GM12878 (cell line): ENCODE results near the gene RFT1.

ENCODE experiments used
- CREM ChIP-seq: IDR thresholded peaks from 2 replicates; pipeline ENCODE4 v1.6.1; 2014; ENCODE audit warnings: antibody characterized with exemption, low read depth
- CTCF ChIP-seq, 3 experiments: IDR thresholded peaks in 2 of 3; conservative IDR thresholded peaks in 1 of 3; 2 replicates each; pipeline ENCODE4 v1.5.1; 2011; ENCODE audit warnings: low read depth in 3 of 3, low read length in 3 of 3, mild to moderate bottlenecking in 3 of 3, control low read depth in 2 of 3, moderate library complexity in 2 of 3, inconsistent platforms in 1 of 3, mixed read lengths in 1 of 3; ENCODE audit not compliant: control insufficient read depth in 2 of 3, insufficient read depth in 1 of 3; ENCODE audit errors: extremely low read depth in 1 of 3
- EP300 ChIP-seq, 2 experiments: fragments of 150-350 bp in 1 of 2; IDR thresholded peaks; 2 replicates each; pipeline ENCODE4 v1.6.1; 2011 to 2012; ENCODE audit warnings: low read depth in 2 of 2, low read length in 2 of 2, borderline replicate concordance in 1 of 2, improper control_type of control experiment in 1 of 2, inconsistent platforms in 1 of 2; ENCODE audit not compliant: control insufficient read depth in 1 of 2
- FOXM1 ChIP-seq: IDR thresholded peaks from 2 replicates; pipeline ENCODE4 v1.6.1; 2012; ENCODE audit warnings: low read depth, mild to moderate bottlenecking, inconsistent platforms, low read length, moderate library complexity
- PRDM15 ChIP-seq: fragments of 450-650 bp; formaldehyde crosslinking; IDR thresholded peaks from 2 replicates; pipeline ENCODE4 v1.4.0; 2020; ENCODE audit warnings: mild to moderate bottlenecking, moderate library complexity
- SIN3A ChIP-seq: IDR thresholded peaks from 2 replicates; pipeline ENCODE4 v1.6.1; 2012; ENCODE audit warnings: low read depth, low read length, improper control_type of control experiment
- SRF ChIP-seq, 2 experiments: IDR thresholded peaks; 2 replicates each; pipeline ENCODE4 v1.6.1; 2011; ENCODE audit warnings: low read depth in 2 of 2, low read length in 2 of 2, mild to moderate bottlenecking in 1 of 2, moderate library complexity in 1 of 2
- TCF7 ChIP-seq: IDR thresholded peaks from 2 replicates; pipeline ENCODE4 v1.6.1; 2014; ENCODE audit warnings: antibody characterized with exemption, borderline replicate concordance

- no peak for TF ChIP-seq SRF (IDR thresholded peaks at IDR 0.05; ENCODE audit: low read depth in 2 of 2, low read length in 2 of 2)
- no peak for TF ChIP-seq SIN3A
- no peak for TF ChIP-seq CREM
- TF ChIP-seq CTCF (IDR thresholded peaks at IDR 0.05 in 2 of 3, conservative IDR thresholded peaks at IDR 0.05 in 1 of 3; ENCODE audit: control insufficient read depth in 2 of 3, extremely low read depth in 1 of 3, insufficient read depth in 1 of 3, low read depth in 3 of 3, low read length in 3 of 3) = no peak
- no peak for TF ChIP-seq TCF7
- TF ChIP-seq EP300 (IDR thresholded peaks at IDR 0.05; ENCODE audit: borderline replicate concordance in 1 of 2, control insufficient read depth in 1 of 2, low read depth in 2 of 2, low read length in 2 of 2) = no peak
- TF ChIP-seq FOXM1 = no peak
- no peak for TF ChIP-seq PRDM15 (CRISPR knock-in tag)
Measured at GRCh38 chr3:53153980-53154379, 23.7 kb upstream of the RFT1 start.
